A549 (cell line): ENCODE data around the gene CPED1. TPM values are rescaled to one million over a fixed set of nuclear protein-coding genes. Genes with fewer than 3 reads are reported as not detected.

Experiments
- ATAC-seq, 2 experiments: fragments of 200-7000 bp in 1 of 2; fragments of >200 bp in 1 of 2; cut with Nextera tagmentation in 1 of 2; cut with Tn5 transposase in 1 of 2; 3 replicates each; pipeline versions ENCODE4 v1.8.0 to v1.9.1; 2018 to 2020; ENCODE audit warnings: mild to moderate bottlenecking in 1 of 2, moderate library complexity in 1 of 2
- CTCF ChIA-PET: fragments of 300-600 bp; sonication (Branson Sonifier 250); formaldehyde crosslinking; extraction: SDS; loops from one replicate; lab custom pipeline; 2021; ENCODE audit warnings: antibody characterized with exemption, inconsistent platforms; lab: Yijun Ruan, JAX
- POLR2A ChIA-PET: fragments of 350-600 bp; formaldehyde crosslinking; extraction: SDS; loops from one replicate; lab custom pipeline; 2021; ENCODE audit warnings: antibody characterized with exemption, inconsistent platforms; lab: Yijun Ruan, JAX
- DNase-seq, 2 experiments: peaks; one replicate each; pipeline versions ENCODE4 v3.0.0 to v3.0.0-alpha.2; 2011 to 2016; ENCODE audit warnings: low read depth in 1 of 2, low spot score in 1 of 2
- FAIRE-seq: peaks from 2 replicates; lab custom pipeline; 2011; peaks lifted over from hg19 to GRCh38; lab: Jason Lieb, UNC
- H3K27ac ChIP-seq, 2 experiments: fragments of >200 bp; sonication (Bioruptor Twin); formaldehyde crosslinking; 3 replicates each; pipeline ENCODE4 v1.5.1; 2016 to 2017
- H3K4me1 ChIP-seq: fragments of >200 bp; sonication (Bioruptor Twin); formaldehyde crosslinking; 3 replicates; pipeline ENCODE4 v1.6.1; 2016
- H3K4me2 ChIP-seq: fragments of >200 bp; sonication (Bioruptor Twin); formaldehyde crosslinking; 3 replicates; pipeline ENCODE4 v1.6.1; 2016
- H3K4me3 ChIP-seq: fragments of >200 bp; sonication (Bioruptor Twin); formaldehyde crosslinking; 3 replicates; pipeline ENCODE4 v1.5.1; 2016
- H3K9me3 ChIP-seq: fragments of >200 bp; sonication (Bioruptor Twin); formaldehyde crosslinking; 3 replicates; pipeline ENCODE4 v1.6.1; 2016
- CBX2 ChIP-seq: fragments of 200-600 bp; sonication (generic); IDR thresholded peaks from 2 replicates; pipeline ENCODE4 v1.6.1; 2016; ENCODE audit warnings: low read depth, mild to moderate bottlenecking, borderline replicate concordance
- CEBPB ChIP-seq, 2 experiments: fragments of >200 bp in 1 of 2; sonication (Bioruptor Twin) in 1 of 2; formaldehyde crosslinking in 1 of 2; IDR thresholded peaks; 2 replicates each; pipeline ENCODE4 v1.6.1; 2012 to 2016
- EP300 ChIP-seq, 2 experiments: fragments of >200 bp; sonication (Bioruptor Twin); formaldehyde crosslinking; IDR thresholded peaks; 2 replicates in 1 of 2; 3 replicates in 1 of 2; pipeline ENCODE4 v1.6.1; 2016 to 2017
- HDAC2 ChIP-seq: fragments of 200-600 bp; sonication (generic); IDR thresholded peaks from 2 replicates; pipeline ENCODE4 v1.6.1; 2016
- JUNB ChIP-seq: fragments of >200 bp; sonication (Bioruptor Twin); formaldehyde crosslinking; IDR thresholded peaks from 2 replicates; pipeline ENCODE4 v1.6.1; 2016
- KDM1A ChIP-seq: fragments of 200-600 bp; sonication (generic); IDR thresholded peaks from 2 replicates; pipeline ENCODE4 v1.6.1; 2016; ENCODE audit warnings: low read depth, mild to moderate bottlenecking
- MYC ChIP-seq: IDR thresholded peaks from 2 replicates; pipeline ENCODE4 v1.6.1; 2012; ENCODE audit warnings: mild to moderate bottlenecking, inconsistent platforms, low read length, improper control_type of control experiment, borderline replicate concordance
- NFE2L2 ChIP-seq: fragments of 150-350 bp; conservative IDR thresholded peaks from 2 replicates; pipeline ENCODE4 v1.6.1; 2014; ENCODE audit warnings: low read length
- NPAS2 ChIP-seq: fragments of 250-450 bp; sonication (Bioruptor Pico); IDR thresholded peaks from 2 replicates; pipeline ENCODE4 v1.8.0; 2022; ENCODE audit warnings: mild to moderate bottlenecking, moderate library complexity, borderline replicate concordance
- NR3C1 ChIP-seq: fragments of >200 bp; sonication (Bioruptor Twin); formaldehyde crosslinking; IDR thresholded peaks from 3 replicates; pipeline ENCODE4 v1.6.1; 2017
- POLR2A ChIP-seq: IDR thresholded peaks from 2 replicates; pipeline ENCODE4 v1.6.1; 2012; ENCODE audit warnings: mild to moderate bottlenecking, low read length
- RCOR1 ChIP-seq: fragments of 150-350 bp; IDR thresholded peaks from 2 replicates; pipeline ENCODE4 v1.6.1; 2014; ENCODE audit warnings: antibody characterized with exemption, low read length, low read depth
- RFX5 ChIP-seq: fragments of 450-650 bp; IDR thresholded peaks from 2 replicates; pipeline ENCODE4 v1.7.1; 2014; ENCODE audit warnings: antibody characterized with exemption, mild to moderate bottlenecking, moderate library complexity
- SREBF2 ChIP-seq: fragments of 450-650 bp; IDR thresholded peaks from 2 replicates; pipeline ENCODE4 v1.6.1; 2014; ENCODE audit warnings: mild to moderate bottlenecking, moderate library complexity
- ZC3H11A ChIP-seq: fragments of 450-650 bp; IDR thresholded peaks from 2 replicates; pipeline ENCODE4 v1.6.1; 2014; ENCODE audit warnings: antibody characterized with exemption, mild to moderate bottlenecking
- WGBS: methylation state at CpG from one replicate; pipeline ENCODE4 v1.1.6; 2017; ENCODE audit errors: missing lambda C conversion rate; 5-methylcytosine and 5-hydroxymethylcytosine counted together
- polyA plus RNA-seq, 4 experiments: library from polyadenylated mRNA; depleted of rRNA in 3 of 4; stranded (reverse); fragments of >200 nt; fragmentation: RNase III in 1 of 4; extraction: RNeasy Plus Mini Kit Qiagen cat#74134 plus additional on column Dnase treatment in 1 of 4; gene quantifications; 2 replicates in 3 of 4; 3 replicates in 1 of 4; pipeline ENCODE4 v1.2.3, GENCODE V29; 2011 to 2017
- TF ChIP-seq, protein P1 (sequence below): fragments of >200 bp; sonication (Bioruptor Twin); formaldehyde crosslinking; IDR thresholded peaks from 3 replicates; pipeline ENCODE4 v1.5.1; 2016
- TF ChIP-seq, protein P2 (sequence below): fragments of 250-450 bp; sonication (Bioruptor Pico); IDR thresholded peaks from 2 replicates; pipeline ENCODE4 v1.5.0; 2020; ENCODE audit warnings: low read depth, mild to moderate bottlenecking, moderate library complexity
- TF ChIP-seq, protein P3 (sequence below): IDR thresholded peaks from 2 replicates; pipeline ENCODE4 v1.6.1; 2012
- TF ChIP-seq, protein P4 (sequence below): fragments of 450-650 bp; IDR thresholded peaks from 2 replicates; pipeline ENCODE4 v1.6.1; 2014; ENCODE audit warnings: antibody characterized with exemption
- TF ChIP-seq, protein P5 (sequence below): fragments of 150-350 bp; IDR thresholded peaks from 2 replicates; pipeline ENCODE4 v1.6.1; 2014; ENCODE audit warnings: low read depth, mild to moderate bottlenecking, low read length
- TF ChIP-seq, protein P6 (sequence below): IDR thresholded peaks from 2 replicates; pipeline ENCODE4 v1.6.1; 2012

Gene CPED1
- polyA plus RNA-seq, 2 of the 4 experiments (the other 2 are of a cell fraction): 0.03 TPM; not detected in 1

DNA sequence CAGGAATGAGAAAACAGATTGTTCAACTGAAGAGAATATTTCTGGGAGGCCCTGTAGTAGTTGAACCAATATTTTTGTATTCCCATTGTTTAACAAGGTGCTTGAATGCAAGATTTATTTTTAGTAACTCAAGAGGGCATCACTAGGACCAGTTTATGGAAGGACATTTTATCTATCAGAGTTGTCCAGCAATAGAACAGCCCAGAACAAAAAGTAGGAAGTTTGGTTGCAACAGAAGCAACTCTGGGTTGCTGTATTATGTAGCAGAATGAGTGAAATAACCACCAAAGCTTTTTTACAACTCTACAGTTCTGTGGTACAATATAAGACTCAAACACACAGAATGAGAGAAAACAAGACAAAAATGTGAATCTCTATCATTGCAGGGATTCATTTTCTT lies 34.7 kb downstream of the CPED1 start:
- no peaks in the 10 kb centered on the region for H3K9me3 ChIP-seq
- no peak overlapping the region for H3K4me2 ChIP-seq
- ChIA-PET CTCF (no interaction called here), POLR2A (no interaction called here)
- FAIRE-seq (no peak), DNase-seq (no peak), ATAC-seq (no peak)
- no peak overlapping the region for H3K4me3 ChIP-seq
- H3K27ac ChIP-seq: no peak overlapping the region
- no peak for TF ChIP-seq MYC
- TF ChIP-seq, protein P1, sequence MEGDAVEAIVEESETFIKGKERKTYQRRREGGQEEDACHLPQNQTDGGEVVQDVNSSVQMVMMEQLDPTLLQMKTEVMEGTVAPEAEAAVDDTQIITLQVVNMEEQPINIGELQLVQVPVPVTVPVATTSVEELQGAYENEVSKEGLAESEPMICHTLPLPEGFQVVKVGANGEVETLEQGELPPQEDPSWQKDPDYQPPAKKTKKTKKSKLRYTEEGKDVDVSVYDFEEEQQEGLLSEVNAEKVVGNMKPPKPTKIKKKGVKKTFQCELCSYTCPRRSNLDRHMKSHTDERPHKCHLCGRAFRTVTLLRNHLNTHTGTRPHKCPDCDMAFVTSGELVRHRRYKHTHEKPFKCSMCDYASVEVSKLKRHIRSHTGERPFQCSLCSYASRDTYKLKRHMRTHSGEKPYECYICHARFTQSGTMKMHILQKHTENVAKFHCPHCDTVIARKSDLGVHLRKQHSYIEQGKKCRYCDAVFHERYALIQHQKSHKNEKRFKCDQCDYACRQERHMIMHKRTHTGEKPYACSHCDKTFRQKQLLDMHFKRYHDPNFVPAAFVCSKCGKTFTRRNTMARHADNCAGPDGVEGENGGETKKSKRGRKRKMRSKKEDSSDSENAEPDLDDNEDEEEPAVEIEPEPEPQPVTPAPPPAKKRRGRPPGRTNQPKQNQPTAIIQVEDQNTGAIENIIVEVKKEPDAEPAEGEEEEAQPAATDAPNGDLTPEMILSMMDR: no peak
- TF ChIP-seq, protein P2, sequence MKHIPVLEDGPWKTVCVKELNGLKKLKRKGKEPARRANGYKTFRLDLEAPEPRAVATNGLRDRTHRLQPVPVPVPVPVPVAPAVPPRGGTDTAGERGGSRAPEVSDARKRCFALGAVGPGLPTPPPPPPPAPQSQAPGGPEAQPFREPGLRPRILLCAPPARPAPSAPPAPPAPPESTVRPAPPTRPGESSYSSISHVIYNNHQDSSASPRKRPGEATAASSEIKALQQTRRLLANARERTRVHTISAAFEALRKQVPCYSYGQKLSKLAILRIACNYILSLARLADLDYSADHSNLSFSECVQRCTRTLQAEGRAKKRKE (CRISPR knock-in tag): no peak
- no peak for TF ChIP-seq HDAC2
- H3K4me1 ChIP-seq: no peaks in the 10 kb centered on the region; the same call in 2 of the 3 replicates

DNA sequence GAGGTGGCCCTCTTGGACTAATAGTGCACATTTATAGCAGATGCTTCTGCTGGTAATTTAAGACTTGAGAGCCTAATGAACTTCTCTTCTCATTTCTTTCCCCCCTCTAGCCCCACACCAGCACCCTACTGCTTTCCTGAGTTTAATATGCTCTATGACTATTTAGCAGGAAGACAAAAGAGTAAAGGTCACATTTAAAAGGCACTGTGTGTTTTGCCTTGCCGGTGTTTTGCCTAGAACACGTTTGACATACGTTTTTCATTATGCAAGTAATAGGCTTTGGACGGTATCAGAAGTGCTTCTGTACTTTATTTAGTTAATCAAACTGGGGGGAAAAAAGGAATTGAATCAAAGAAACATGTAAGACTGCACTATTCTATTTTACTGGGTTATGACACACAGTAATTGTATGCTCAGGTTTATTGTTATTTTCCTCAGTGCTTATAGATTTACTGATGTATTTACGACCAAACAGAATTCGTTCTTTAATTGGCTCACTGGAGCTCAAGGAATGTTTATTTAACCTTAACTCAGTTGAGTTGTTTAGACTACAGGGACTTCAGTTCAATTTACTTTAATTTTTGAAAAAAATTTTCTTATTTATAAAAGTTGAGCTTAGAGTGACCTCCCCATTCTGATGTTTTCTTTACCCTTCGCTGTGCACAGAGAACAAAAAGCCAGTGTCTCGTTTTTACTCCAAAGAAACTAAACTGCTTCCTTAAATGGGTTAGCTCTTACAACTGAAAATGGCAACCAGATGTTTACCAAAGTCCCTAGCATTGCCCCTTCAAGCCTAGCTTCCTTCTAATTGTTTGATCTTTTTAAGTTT lies 35.4 kb downstream of the CPED1 start:
- H3K4me2 ChIP-seq: no peak overlapping the region
- ATAC-seq (no peak), DNase-seq (no peak), FAIRE-seq (no peak)
- 21% methylated on average over 8 of the region's 8 CpGs for WGBS
- no peak overlapping the region for H3K27ac ChIP-seq
- ChIA-PET POLR2A (no interaction called here), CTCF (interaction anchor here (0.7 kb wide), 1 partner anchor 38 kb away, joined by 3 read pairs; no protein-coding TSS in a partner anchor)
- no peaks in the 10 kb centered on the region; the same call in 2 of the 3 replicates for H3K4me1 ChIP-seq
- no peaks in the 10 kb centered on the region for H3K9me3 ChIP-seq
- no peak overlapping the region for H3K4me3 ChIP-seq
- TF ChIP-seq, protein P3, sequence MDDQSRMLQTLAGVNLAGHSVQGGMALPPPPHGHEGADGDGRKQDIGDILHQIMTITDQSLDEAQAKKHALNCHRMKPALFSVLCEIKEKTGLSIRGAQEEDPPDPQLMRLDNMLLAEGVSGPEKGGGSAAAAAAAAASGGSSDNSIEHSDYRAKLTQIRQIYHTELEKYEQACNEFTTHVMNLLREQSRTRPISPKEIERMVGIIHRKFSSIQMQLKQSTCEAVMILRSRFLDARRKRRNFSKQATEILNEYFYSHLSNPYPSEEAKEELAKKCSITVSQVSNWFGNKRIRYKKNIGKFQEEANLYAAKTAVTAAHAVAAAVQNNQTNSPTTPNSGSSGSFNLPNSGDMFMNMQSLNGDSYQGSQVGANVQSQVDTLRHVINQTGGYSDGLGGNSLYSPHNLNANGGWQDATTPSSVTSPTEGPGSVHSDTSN: no peak
- no peak for TF ChIP-seq RFX5
- no peak for TF ChIP-seq ZC3H11A
- TF ChIP-seq, protein P4, sequence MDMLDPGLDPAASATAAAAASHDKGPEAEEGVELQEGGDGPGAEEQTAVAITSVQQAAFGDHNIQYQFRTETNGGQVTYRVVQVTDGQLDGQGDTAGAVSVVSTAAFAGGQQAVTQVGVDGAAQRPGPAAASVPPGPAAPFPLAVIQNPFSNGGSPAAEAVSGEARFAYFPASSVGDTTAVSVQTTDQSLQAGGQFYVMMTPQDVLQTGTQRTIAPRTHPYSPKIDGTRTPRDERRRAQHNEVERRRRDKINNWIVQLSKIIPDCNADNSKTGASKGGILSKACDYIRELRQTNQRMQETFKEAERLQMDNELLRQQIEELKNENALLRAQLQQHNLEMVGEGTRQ: no peak
- no peak for TF ChIP-seq CBX2
- TF ChIP-seq, protein P5, sequence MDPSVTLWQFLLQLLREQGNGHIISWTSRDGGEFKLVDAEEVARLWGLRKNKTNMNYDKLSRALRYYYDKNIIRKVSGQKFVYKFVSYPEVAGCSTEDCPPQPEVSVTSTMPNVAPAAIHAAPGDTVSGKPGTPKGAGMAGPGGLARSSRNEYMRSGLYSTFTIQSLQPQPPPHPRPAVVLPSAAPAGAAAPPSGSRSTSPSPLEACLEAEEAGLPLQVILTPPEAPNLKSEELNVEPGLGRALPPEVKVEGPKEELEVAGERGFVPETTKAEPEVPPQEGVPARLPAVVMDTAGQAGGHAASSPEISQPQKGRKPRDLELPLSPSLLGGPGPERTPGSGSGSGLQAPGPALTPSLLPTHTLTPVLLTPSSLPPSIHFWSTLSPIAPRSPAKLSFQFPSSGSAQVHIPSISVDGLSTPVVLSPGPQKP: no peak
- TF ChIP-seq HDAC2: no peak
- TF ChIP-seq CEBPB (IDR thresholded peaks at IDR 0.05): no peak
- TF ChIP-seq POLR2A: no peak
- no peak for TF ChIP-seq RCOR1
- TF ChIP-seq, protein P6, sequence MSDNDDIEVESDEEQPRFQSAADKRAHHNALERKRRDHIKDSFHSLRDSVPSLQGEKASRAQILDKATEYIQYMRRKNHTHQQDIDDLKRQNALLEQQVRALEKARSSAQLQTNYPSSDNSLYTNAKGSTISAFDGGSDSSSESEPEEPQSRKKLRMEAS: no peak
- TF ChIP-seq, protein P2 (CRISPR knock-in tag): no peak
- TF ChIP-seq KDM1A: no peak
- no peak for TF ChIP-seq NPAS2 (CRISPR knock-in tag)
- TF ChIP-seq JUNB: no peak
- TF ChIP-seq EP300 (IDR thresholded peaks at IDR 0.05): no peak
- TF ChIP-seq SREBF2: no peak
- TF ChIP-seq NFE2L2: no peak
- no peak for TF ChIP-seq NR3C1
